Activated T-cell treated with anti-CD3 and anti-CD28 coated beads, Interleukin-2, amount 50 U/mL, for 24 hours (primary cell): ENCODE results near the gene TMED8.

Source experiments
- DNase-seq: peaks from one replicate; pipeline ENCODE4 v3.0.0-alpha.2; 2020
- H3K27ac Mint-ChIP-seq: 2 replicates; pipeline ENCODE4 v1.8.0; 2020; ENCODE audit warnings: mild to moderate bottlenecking, mixed read lengths
- H3K27me3 Mint-ChIP-seq: 2 replicates; pipeline ENCODE4 v1.8.0; 2020; ENCODE audit warnings: mixed read lengths
- H3K36me3 Mint-ChIP-seq: 2 replicates; pipeline ENCODE4 v1.8.0; 2020; ENCODE audit warnings: low read depth, mixed read lengths
- H3K4me1 Mint-ChIP-seq: 2 replicates; pipeline ENCODE4 v1.8.0; 2020; ENCODE audit warnings: low read depth, mixed read lengths
- H3K4me3 Mint-ChIP-seq: 2 replicates; pipeline ENCODE4 v1.8.0; 2020; ENCODE audit warnings: mild to moderate bottlenecking, moderate library complexity, mixed read lengths
- H3K9me3 Mint-ChIP-seq: 2 replicates; pipeline ENCODE4 v1.8.0; 2020; ENCODE audit warnings: mixed read lengths

TMED8 gene

GRCh38 chr14:77378701-77379100 lies 1.8 kb upstream of the TMED8 start:
- Mint-ChIP-seq H3K27me3 (no peaks in the 10 kb centered on the region), H3K4me1 (peaks cover 25% of the 10 kb centered on the region), H3K9me3 (no peaks in the 10 kb centered on the region), H3K27ac (no peak overlapping the region), H3K4me3 (no peak overlapping the region), H3K36me3 (peaks cover 24% of the 10 kb centered on the region)
- DNase-seq = no peak

GRCh38 chr14:77377502-77377844 lies 579 bp upstream of the TMED8 start:
- H3K36me3 Mint-ChIP-seq = peaks cover 32% of the 10 kb centered on the region
- no peaks in the 10 kb centered on the region for H3K9me3 Mint-ChIP-seq
- H3K4me1 Mint-ChIP-seq = peaks cover 36% of the 10 kb centered on the region
- no peak overlapping the region for H3K4me3 Mint-ChIP-seq
- no peak for DNase-seq
- H3K27me3 Mint-ChIP-seq = no peaks in the 10 kb centered on the region
- no peak overlapping the region for H3K27ac Mint-ChIP-seq

- Mint-ChIP-seq H3K9me3 (no peaks in the 10 kb centered on the region), H3K27ac (peak overlapping the region; percentile 91), H3K4me3 (no peak overlapping the region), H3K27me3 (no peaks in the 10 kb centered on the region), H3K4me1 (peaks cover 45% of the 10 kb centered on the region), H3K36me3 (peaks cover 32% of the 10 kb centered on the region)
- no peak for DNase-seq
Observed at GRCh38 chr14:77375973-77376770, 722 bp downstream of the TMED8 start.

DNA sequence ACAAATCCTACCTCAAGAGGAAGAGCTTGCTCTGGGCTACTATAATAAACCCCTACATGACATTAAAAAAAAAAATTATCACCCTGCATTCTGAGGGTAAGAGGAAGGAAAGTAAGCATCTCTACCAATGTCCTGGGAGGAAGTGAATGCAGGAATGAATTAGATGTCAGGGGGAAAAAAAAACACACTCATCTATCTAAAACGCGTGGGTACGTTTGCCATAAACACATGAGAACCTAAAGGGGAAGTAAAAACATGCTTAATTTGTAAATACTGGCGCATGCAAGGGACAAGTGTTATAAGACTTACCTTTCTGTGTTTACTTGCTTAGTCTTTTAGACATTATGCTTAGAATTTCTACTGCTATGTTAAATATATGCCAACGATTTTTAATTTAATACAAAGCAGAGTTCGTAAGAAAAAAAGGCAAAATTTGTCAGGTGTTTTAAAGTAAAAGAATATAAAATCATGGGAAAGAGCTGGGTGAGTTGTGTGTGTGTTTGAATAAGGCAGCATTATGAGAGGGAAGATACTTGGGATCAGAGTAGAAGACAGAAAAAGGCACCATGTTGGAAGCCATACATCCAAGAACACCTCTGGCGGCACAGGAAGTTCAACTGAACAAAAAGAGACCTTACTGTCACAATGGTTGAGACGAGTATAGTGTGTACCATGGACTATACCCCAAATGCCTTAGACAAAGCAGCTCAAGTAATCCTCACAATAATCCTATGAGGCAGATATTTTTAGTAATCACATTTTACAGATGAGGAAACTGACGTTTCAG lies 1.5 kb downstream of the TMED8 start:
- Mint-ChIP-seq H3K9me3 (no peaks in the 10 kb centered on the region), H3K36me3 (peaks cover 32% of the 10 kb centered on the region), H3K4me1 (peaks cover 45% of the 10 kb centered on the region), H3K4me3 (no peak overlapping the region), H3K27ac (peak overlapping the region; percentile 44), H3K27me3 (no peaks in the 10 kb centered on the region)
- no peak for DNase-seq

DNA sequence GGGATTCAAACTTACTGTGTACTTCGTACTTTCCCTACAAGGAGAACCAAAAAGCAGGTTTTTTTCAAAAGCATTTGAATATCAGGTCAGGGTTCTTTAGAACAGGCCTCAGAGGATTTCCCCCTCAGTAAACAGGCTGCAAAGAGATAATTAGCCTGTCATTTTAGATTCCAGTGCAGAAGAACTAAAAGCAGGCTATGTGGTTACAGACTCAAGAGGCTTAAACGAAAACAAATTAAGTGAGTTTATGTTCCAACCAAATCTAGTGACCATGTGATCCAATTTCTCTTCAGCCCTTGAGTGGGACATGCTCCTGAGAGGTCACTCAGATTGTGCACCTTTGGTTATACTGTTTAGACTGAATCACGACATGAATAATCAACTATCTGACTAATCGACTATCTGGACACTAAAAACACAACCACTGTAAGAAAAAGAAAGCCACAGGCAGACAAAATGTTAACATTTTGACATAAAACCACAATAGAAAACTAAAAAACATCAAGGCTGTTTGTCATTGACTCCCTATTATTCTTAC lies 4.5 kb downstream of the TMED8 start:
- DNase-seq = no peak
- no peak overlapping the region for H3K4me3 Mint-ChIP-seq
- H3K4me1 Mint-ChIP-seq = peaks cover 53% of the 10 kb centered on the region
- H3K27ac Mint-ChIP-seq = peak overlapping the region; percentile 20
- peaks cover 32% of the 10 kb centered on the region for H3K36me3 Mint-ChIP-seq
- no peaks in the 10 kb centered on the region for H3K27me3 Mint-ChIP-seq
- H3K9me3 Mint-ChIP-seq = no peaks in the 10 kb centered on the region

DNA sequence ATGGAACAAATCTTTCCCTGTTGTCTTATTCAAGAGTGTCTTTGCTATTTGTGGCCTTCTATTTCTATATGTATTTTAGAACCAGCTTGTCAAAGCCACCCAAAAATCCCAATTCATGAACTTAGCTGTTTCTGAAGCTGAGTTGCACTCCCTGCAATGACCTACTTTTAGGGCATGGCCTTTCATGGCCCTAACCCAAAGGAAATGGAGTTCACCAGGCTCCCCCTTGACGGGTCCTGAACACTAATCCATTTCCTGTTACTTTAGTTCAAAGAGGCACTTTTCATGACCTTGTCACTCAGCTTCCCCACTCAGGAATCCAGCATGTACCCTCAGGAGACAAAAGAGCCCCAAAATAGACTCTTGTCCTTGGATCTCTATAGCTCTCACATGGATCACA lies 7.6 kb downstream of the TMED8 start:
- Mint-ChIP-seq H3K4me1 (peaks cover 34% of the 10 kb centered on the region), H3K27ac (no peak overlapping the region), H3K4me3 (no peak overlapping the region), H3K27me3 (no peaks in the 10 kb centered on the region), H3K9me3 (no peaks in the 10 kb centered on the region), H3K36me3 (peaks cover 13% of the 10 kb centered on the region)
- DNase-seq = no peak

DNA sequence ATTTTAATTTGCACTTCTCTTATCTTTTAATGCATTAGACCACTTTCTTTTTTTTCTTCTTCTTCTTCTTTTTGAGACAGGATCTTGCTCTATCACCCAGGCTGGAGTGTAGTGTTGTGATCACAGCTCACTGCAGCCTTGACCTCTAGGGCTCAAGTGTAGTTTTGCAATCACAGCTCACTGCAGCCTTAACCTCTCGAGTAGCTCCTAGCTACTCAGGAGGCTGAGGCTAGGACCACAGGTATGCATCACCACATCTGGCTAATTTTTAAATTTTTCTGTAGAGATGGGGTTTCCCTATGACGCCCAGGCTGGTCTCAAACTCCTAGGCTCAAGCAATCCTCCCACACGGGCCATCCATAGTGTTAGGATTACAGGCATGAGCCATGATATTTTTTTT lies 12.7 kb downstream of the TMED8 start:
- no peak for DNase-seq

GRCh38 chr14:77359626-77360025 lies 17.3 kb downstream of the TMED8 start:
- Mint-ChIP-seq H3K9me3 (no peaks in the 10 kb centered on the region), H3K27ac (no peak overlapping the region), H3K36me3 (peaks cover 4% of the 10 kb centered on the region), H3K4me1 (peaks cover 18% of the 10 kb centered on the region), H3K27me3 (no peaks in the 10 kb centered on the region), H3K4me3 (no peak overlapping the region)
- no peak for DNase-seq

More for the DNA sequence above, 12.7 kb downstream of the TMED8 start:
- no peaks in the 10 kb centered on the region for H3K27me3 Mint-ChIP-seq
- peaks cover 4% of the 10 kb centered on the region for H3K36me3 Mint-ChIP-seq
- no peak overlapping the region for H3K27ac Mint-ChIP-seq
- H3K9me3 Mint-ChIP-seq = no peaks in the 10 kb centered on the region
- peaks cover 13% of the 10 kb centered on the region for H3K4me1 Mint-ChIP-seq
- H3K4me3 Mint-ChIP-seq = no peak overlapping the region

DNA sequence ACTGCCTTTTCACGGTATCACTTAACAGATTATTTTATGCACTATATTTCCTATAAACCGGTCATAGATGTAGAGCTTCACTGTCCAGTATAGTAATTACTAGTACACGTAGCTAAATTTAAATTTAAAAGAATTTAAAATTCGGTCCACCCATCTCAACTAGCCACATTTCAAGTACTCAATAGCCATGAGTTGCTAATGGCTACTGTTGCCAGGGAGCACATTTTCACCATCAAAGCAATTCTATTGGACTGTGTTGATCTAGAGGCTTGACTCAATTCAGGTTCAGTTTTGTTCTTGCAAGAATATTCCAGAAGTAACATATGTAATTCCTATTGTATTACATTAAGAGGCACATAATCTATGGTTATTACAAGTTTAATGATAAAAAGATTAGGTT lies 20.0 kb downstream of the TMED8 start:
- Mint-ChIP-seq H3K9me3 (no peaks in the 10 kb centered on the region), H3K36me3 (peaks cover 4% of the 10 kb centered on the region), H3K4me1 (peaks cover 12% of the 10 kb centered on the region), H3K27ac (no peak overlapping the region), H3K27me3 (no peaks in the 10 kb centered on the region), H3K4me3 (no peak overlapping the region)
- no peak for DNase-seq

GRCh38 chr14:77355811-77356210 lies 21.1 kb downstream of the TMED8 start:
- H3K27ac Mint-ChIP-seq = no peak overlapping the region
- peaks cover 9% of the 10 kb centered on the region for H3K4me1 Mint-ChIP-seq
- no peaks in the 10 kb centered on the region for H3K27me3 Mint-ChIP-seq
- H3K36me3 Mint-ChIP-seq = peaks cover 6% of the 10 kb centered on the region
- no peak for DNase-seq
- no peaks in the 10 kb centered on the region for H3K9me3 Mint-ChIP-seq
- no peak overlapping the region for H3K4me3 Mint-ChIP-seq

- Mint-ChIP-seq H3K36me3 (peaks cover 26% of the 10 kb centered on the region), H3K4me1 (peaks cover 5% of the 10 kb centered on the region), H3K27me3 (no peaks in the 10 kb centered on the region), H3K27ac (no peak overlapping the region), H3K9me3 (no peaks in the 10 kb centered on the region), H3K4me3 (no peak overlapping the region)
- no peak for DNase-seq
Observed at GRCh38 chr14:77353469-77354141, 23.3 kb downstream of the TMED8 start.

- H3K36me3 Mint-ChIP-seq = peaks cover 63% of the 10 kb centered on the region
- H3K9me3 Mint-ChIP-seq = no peaks in the 10 kb centered on the region
- H3K4me3 Mint-ChIP-seq = no peak overlapping the region
- no peaks in the 10 kb centered on the region for H3K4me1 Mint-ChIP-seq
- DNase-seq = no peak
- no peak overlapping the region for H3K27ac Mint-ChIP-seq
- H3K27me3 Mint-ChIP-seq = no peaks in the 10 kb centered on the region
Observed at GRCh38 chr14:77347751-77348150, 29.1 kb downstream of the TMED8 start.

DNA sequence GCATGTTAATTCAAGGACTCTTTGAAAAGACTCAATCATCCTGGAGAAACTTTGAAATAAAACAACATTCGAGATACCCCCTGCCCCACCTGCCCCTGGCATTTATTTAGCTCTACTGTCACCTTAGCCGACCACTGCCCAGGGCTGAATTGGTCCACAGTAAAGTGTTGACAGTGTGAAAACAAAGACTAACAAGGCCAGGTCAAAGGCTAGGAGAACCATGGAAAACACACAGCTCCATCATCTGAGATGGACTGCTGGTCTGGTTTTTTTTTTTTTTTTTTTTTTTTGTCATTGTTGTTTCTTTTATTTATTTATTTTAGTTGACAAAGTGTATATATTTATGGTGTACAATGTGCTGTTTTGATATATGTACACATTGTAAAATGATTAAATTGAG lies 30.4 kb downstream of the TMED8 start:
- Mint-ChIP-seq H3K36me3 (peaks cover 73% of the 10 kb centered on the region), H3K9me3 (no peaks in the 10 kb centered on the region), H3K4me3 (no peak overlapping the region), H3K27me3 (no peaks in the 10 kb centered on the region), H3K4me1 (no peaks in the 10 kb centered on the region), H3K27ac (no peak overlapping the region)
- DNase-seq = no peak

- no peak overlapping the region for H3K4me3 Mint-ChIP-seq
- H3K36me3 Mint-ChIP-seq = peaks cover 74% of the 10 kb centered on the region
- no peaks in the 10 kb centered on the region for H3K4me1 Mint-ChIP-seq
- no peaks in the 10 kb centered on the region for H3K9me3 Mint-ChIP-seq
- no peak for DNase-seq
- H3K27me3 Mint-ChIP-seq = no peaks in the 10 kb centered on the region
- H3K27ac Mint-ChIP-seq = no peak overlapping the region
Observed at GRCh38 chr14:77344377-77344996, 32.4 kb downstream of the TMED8 start.
